HEK293 (cell line): ENCODE results near the gene GADD45G.

Source experiments
- CTCF ChIA-PET: fragments of 350-600 bp; formaldehyde crosslinking; extraction: SDS; loops from one replicate; lab custom pipeline; 2021; ENCODE audit warnings: antibody characterized with exemption; lab: Yijun Ruan, JAX
- POLR2A ChIA-PET: fragments of 300-600 bp; formaldehyde crosslinking; extraction: SDS; loops from one replicate; lab custom pipeline; 2020; ENCODE audit warnings: antibody characterized with exemption, inconsistent platforms; lab: Yijun Ruan, JAX
- H3K27ac ChIP-seq: fragments of 200-500 bp; sonication (Bioruptor generic); 2 replicates; pipeline ENCODE4 v1.5.1; 2014; ENCODE audit warnings: low read depth, low read length, control low read depth, inconsistent platforms; ENCODE audit errors: extremely low read depth
- H3K36me3 ChIP-seq, 2 experiments: fragments of 200-500 bp in 1 of 2; sonication (Bioruptor generic) in 1 of 2; 1 replicate in 1 of 2; 2 replicates in 1 of 2; pipeline ENCODE4 v1.5.1; 2014 to 2017; ENCODE audit warnings: inconsistent platforms in 2 of 2, low read length in 2 of 2; ENCODE audit not compliant: control insufficient read depth in 2 of 2, insufficient read depth in 1 of 2
- H3K4me1 ChIP-seq: fragments of 200-500 bp; sonication (Bioruptor generic); 2 replicates; pipeline ENCODE4 v1.5.1; 2014; ENCODE audit warnings: mild to moderate bottlenecking, low read length, inconsistent platforms; ENCODE audit not compliant: control insufficient read depth, insufficient read depth
- H3K4me3 ChIP-seq: 2 replicates; pipeline ENCODE4 v1.5.1; 2011; ENCODE audit warnings: low read depth, mild to moderate bottlenecking, control low read depth, low read length, moderate library complexity
- H3K9me3 ChIP-seq: fragments of 200-500 bp; sonication (Bioruptor generic); 2 replicates; pipeline ENCODE4 v1.5.1; 2014; ENCODE audit warnings: low read depth, low read length, inconsistent platforms; ENCODE audit not compliant: control insufficient read depth, insufficient read depth
- EGR2 ChIP-seq: fragments of 450-650 bp; formaldehyde crosslinking; IDR thresholded peaks from 2 replicates; pipeline ENCODE4 v1.5.1; 2016; ENCODE audit warnings: low read depth, missing biosample characterization, missing genetic modification characterization
- ELK4 ChIP-seq: IDR thresholded peaks from 2 replicates; pipeline ENCODE4 v1.6.1; 2011; ENCODE audit warnings: mild to moderate bottlenecking, low read depth, low read length, borderline replicate concordance
- FEZF1 ChIP-seq: fragments of 450-650 bp; formaldehyde crosslinking; IDR thresholded peaks from 2 replicates; pipeline ENCODE4 v1.5.1; 2016; ENCODE audit warnings: missing biosample characterization, missing genetic modification characterization
- GLIS1 ChIP-seq: fragments of 450-650 bp; formaldehyde crosslinking; IDR thresholded peaks from 2 replicates; pipeline ENCODE4 v1.5.1; 2016; ENCODE audit warnings: missing biosample characterization, missing genetic modification characterization
- KLF8 ChIP-seq: fragments of 450-650 bp; formaldehyde crosslinking; IDR thresholded peaks from 2 replicates; pipeline ENCODE4 v1.5.1; 2016; ENCODE audit warnings: missing biosample characterization, missing genetic modification characterization
- OSR2 ChIP-seq: fragments of 450-650 bp; formaldehyde crosslinking; IDR thresholded peaks from 2 replicates; pipeline ENCODE4 v1.5.1; 2016; ENCODE audit warnings: missing biosample characterization, missing genetic modification characterization
- PRDM1 ChIP-seq: fragments of 450-650 bp; formaldehyde crosslinking; IDR thresholded peaks from 2 replicates; pipeline ENCODE4; 2016; ENCODE audit warnings: missing biosample characterization, missing genetic modification characterization
- SP3 ChIP-seq: fragments of 450-650 bp; formaldehyde crosslinking; IDR thresholded peaks from 2 replicates; pipeline ENCODE4 v1.5.1; 2016; ENCODE audit warnings: missing biosample characterization, missing genetic modification characterization
- WT1 ChIP-seq: fragments of 450-650 bp; formaldehyde crosslinking; IDR thresholded peaks from 2 replicates; pipeline ENCODE4 v1.5.1; 2016; ENCODE audit warnings: missing biosample characterization, missing genetic modification characterization
- ZBTB17 ChIP-seq: fragments of 450-650 bp; formaldehyde crosslinking; IDR thresholded peaks from 2 replicates; pipeline ENCODE4 v1.5.1; 2016; ENCODE audit warnings: missing biosample characterization, missing genetic modification characterization
- ZNF133 ChIP-seq: fragments of 450-650 bp; formaldehyde crosslinking; IDR thresholded peaks from 2 replicates; pipeline ENCODE4 v1.5.1; 2016; ENCODE audit warnings: missing biosample characterization, missing genetic modification characterization
- ZNF148 ChIP-seq: fragments of 450-650 bp; formaldehyde crosslinking; IDR thresholded peaks from 2 replicates; pipeline ENCODE4 v1.5.0; 2017; ENCODE audit warnings: missing biosample characterization, missing genetic modification characterization, borderline replicate concordance
- ZNF211 ChIP-seq: fragments of 450-650 bp; formaldehyde crosslinking; IDR thresholded peaks from 2 replicates; pipeline ENCODE4 v1.5.1; 2016; ENCODE audit warnings: low read depth, missing biosample characterization, missing genetic modification characterization
- ZNF354C ChIP-seq: fragments of 450-650 bp; formaldehyde crosslinking; IDR thresholded peaks from 2 replicates; pipeline ENCODE4 v1.5.1; 2016; ENCODE audit warnings: missing biosample characterization, missing genetic modification characterization, low read depth, borderline replicate concordance
- ZNF416 ChIP-seq: fragments of 450-650 bp; formaldehyde crosslinking; IDR thresholded peaks from 2 replicates; pipeline ENCODE4 v1.5.1; 2016; ENCODE audit warnings: missing biosample characterization, missing genetic modification characterization
- ZNF426 ChIP-seq: fragments of 450-650 bp; formaldehyde crosslinking; IDR thresholded peaks from 2 replicates; pipeline ENCODE4 v1.5.1; 2017; ENCODE audit warnings: missing biosample characterization, missing genetic modification characterization, mild to moderate bottlenecking, inconsistent platforms, moderate library complexity
- ZNF555 ChIP-seq: fragments of 450-650 bp; formaldehyde crosslinking; conservative IDR thresholded peaks from 2 replicates; pipeline ENCODE4 v1.5.1; 2017; ENCODE audit warnings: missing biosample characterization, mild to moderate bottlenecking, missing genetic modification characterization, inconsistent platforms
- ZNF580 ChIP-seq: fragments of 450-650 bp; formaldehyde crosslinking; IDR thresholded peaks from 2 replicates; pipeline ENCODE4 v1.5.1; 2016; ENCODE audit warnings: missing biosample characterization, missing genetic modification characterization
- ZNF621 ChIP-seq: fragments of 450-650 bp; formaldehyde crosslinking; IDR thresholded peaks from 2 replicates; pipeline ENCODE4 v1.5.1; 2017; ENCODE audit warnings: missing biosample characterization, missing genetic modification characterization
- ZNF701 ChIP-seq: fragments of 450-650 bp; formaldehyde crosslinking; IDR thresholded peaks from 2 replicates; pipeline ENCODE4 v1.5.1; 2016; ENCODE audit warnings: missing biosample characterization, missing genetic modification characterization
- ZNF707 ChIP-seq: fragments of 450-650 bp; formaldehyde crosslinking; IDR thresholded peaks from 2 replicates; pipeline ENCODE4 v1.5.1; 2016; ENCODE audit warnings: missing biosample characterization, missing genetic modification characterization
- ZNF747 ChIP-seq: fragments of 450-650 bp; formaldehyde crosslinking; IDR thresholded peaks from 2 replicates; pipeline ENCODE4 v1.5.1; 2016; ENCODE audit warnings: missing biosample characterization, missing genetic modification characterization
- ZSCAN5A ChIP-seq: fragments of 450-650 bp; formaldehyde crosslinking; IDR thresholded peaks from 2 replicates; pipeline ENCODE4 v1.5.1; 2016; ENCODE audit warnings: missing biosample characterization, missing genetic modification characterization

The GADD45G gene

GRCh38 chr9:89632192-89632733, 27.5 kb downstream of the GADD45G start (continued):
- no peak for TF ChIP-seq ELK4
- no peak for TF ChIP-seq ZSCAN5A
- TF ChIP-seq ZNF555: no peak

GRCh38 chr9:89632736-89633135, 27.9 kb downstream of the GADD45G start:
- H3K9me3 ChIP-seq: no peaks in the 10 kb centered on the region
- no peaks in the 10 kb centered on the region for H3K36me3 ChIP-seq
- H3K27ac ChIP-seq: no peak overlapping the region
- no peaks in the 10 kb centered on the region for H3K4me1 ChIP-seq
- TF ChIP-seq ZNF416 (tag by site-specific recombination) (no peak), ZBTB17 (no peak)
- TF ChIP-seq, all 188 proteins: peak for 0
- ChIA-PET POLR2A (interaction anchor here (1.9 kb wide), 1 partner anchor 28 kb away, joined by 5 read pairs; the partner anchor contains the start of gene GADD45G), CTCF (interaction anchor here (0.7 kb wide), 1 partner anchor 167 kb away, joined by 3 read pairs; no protein-coding TSS in a partner anchor)
- no peak overlapping the region for H3K4me3 ChIP-seq

GRCh38 chr9:89633404-89633803, 28.6 kb downstream of the GADD45G start:
- no peaks in the 10 kb centered on the region for H3K9me3 ChIP-seq
- TF ChIP-seq EGR2 (tag by site-specific recombination): no peak
- no peak for TF ChIP-seq KLF8 (tag by site-specific recombination)
- TF ChIP-seq ZNF133 (tag by site-specific recombination): no peak
- no peak for TF ChIP-seq ZNF354C (tag by site-specific recombination)
- no peak for TF ChIP-seq WT1
- no peak for TF ChIP-seq ZNF211 (tag by site-specific recombination)
- TF ChIP-seq GLIS1 (tag by site-specific recombination): no peak
- no peak for TF ChIP-seq FEZF1 (tag by site-specific recombination)
- no peak for TF ChIP-seq SP3 (tag by site-specific recombination)
- no peak for TF ChIP-seq ZNF426 (tag by site-specific recombination)
- no peaks in the 10 kb centered on the region for H3K4me1 ChIP-seq
- H3K27ac ChIP-seq: no peak overlapping the region
- no peak overlapping the region for H3K4me3 ChIP-seq
- no peaks in the 10 kb centered on the region for H3K36me3 ChIP-seq
- ChIA-PET POLR2A (interaction anchor here (1.9 kb wide), 1 partner anchor 29 kb away, joined by 5 read pairs; the partner anchor contains the start of gene GADD45G), CTCF (no interaction called here)

- TF ChIP-seq ZNF701: no peak
- TF ChIP-seq ZNF621: no peak
- no peak for TF ChIP-seq ZNF148 (tag by site-specific recombination)
- TF ChIP-seq PRDM1 (tag by site-specific recombination): no peak
- no peak for TF ChIP-seq OSR2 (tag by site-specific recombination)
- no peak for TF ChIP-seq ZNF707
- TF ChIP-seq ZNF747: no peak
- no peak for TF ChIP-seq ZNF580 (tag by site-specific recombination)
- Histone ChIP-seq H3K4me3 (no peak overlapping the region), H3K36me3 (no peaks in the 10 kb centered on the region), H3K27ac (no peak overlapping the region), H3K9me3 (no peaks in the 10 kb centered on the region), H3K4me1 (no peaks in the 10 kb centered on the region)
- POLR2A ChIA-PET: interaction anchor here (1.9 kb wide), 1 partner anchor 29 kb away, joined by 5 read pairs; the partner anchor contains the start of gene GADD45G
- CTCF ChIA-PET: interaction anchor here (0.6 kb wide), 1 partner anchor 131 kb away, joined by 3 read pairs; no protein-coding TSS in a partner anchor
These were observed 29.1 kb downstream of the GADD45G start for GRCh38 chr9:89633920-89634319.
